Glomerular endothelial cell (primary cell): ENCODE measurements around the gene CYP2C19. TPM values are rescaled to one million over a fixed set of nuclear protein-coding genes. Genes with fewer than 3 reads are reported as not detected.
"Not testable (repeated sequence)": the region's sequence is repeated elsewhere in the genome, so short reads cannot be mapped to it uniquely, and the experiment has no call there.

Source experiments
- DNase-seq: peaks from one replicate; pipeline ENCODE4 v3.0.0-alpha.2; 2011; ENCODE audit warnings: low read depth, low spot score; ENCODE audit errors: extremely low read depth
- total RNA-seq: library from RNA; depleted of rRNA; stranded (reverse); fragments of >200 nt; gene quantifications from 2 replicates; pipeline ENCODE4 v1.2.3, GENCODE V29; 2015

Gene CYP2C19
- total RNA-seq, result not detected in 2 replicates

DNA sequence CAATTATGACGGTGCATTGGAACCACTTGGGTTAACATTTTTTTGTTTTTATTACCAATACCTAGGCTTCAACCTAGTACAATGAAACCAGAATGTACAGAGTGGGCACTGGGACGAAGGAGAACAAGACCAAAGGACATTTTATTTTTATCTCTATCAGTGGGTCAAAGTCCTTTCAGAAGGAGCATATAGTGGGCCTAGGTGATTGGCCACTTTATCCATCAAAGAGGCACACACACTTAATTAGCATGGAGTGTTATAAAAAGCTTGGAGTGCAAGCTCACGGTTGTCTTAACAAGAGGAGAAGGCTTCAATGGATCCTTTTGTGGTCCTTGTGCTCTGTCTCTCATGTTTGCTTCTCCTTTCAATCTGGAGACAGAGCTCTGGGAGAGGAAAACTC, at the start of gene CYP2C19:
Gene CYP2C19 (plus strand): TSS at position 289 of the 400 bp plus-strand sequence. CDS start 25 bp downstream, at position 314.
- no peak for DNase-seq

DNA sequence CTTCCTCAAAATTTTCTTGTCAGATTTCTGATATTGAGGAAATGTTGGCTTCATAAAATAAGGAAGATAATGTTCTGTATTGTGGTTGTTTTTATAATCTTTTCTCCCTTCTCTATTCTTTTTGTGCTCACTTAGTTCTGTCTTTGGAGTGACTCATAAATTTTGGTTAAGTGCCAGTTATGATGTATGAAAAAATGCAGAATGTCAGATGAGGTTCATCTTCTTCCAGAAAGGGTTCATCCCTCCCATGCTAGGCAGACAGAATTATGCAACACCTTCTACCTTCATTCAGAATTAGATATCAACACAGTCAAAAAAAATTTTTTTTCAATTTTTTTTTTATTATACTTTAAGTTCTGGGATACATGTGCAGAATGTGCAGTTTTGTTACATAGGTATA, 36.6 kb upstream of the CYP2C19 start:
- DNase-seq, result no peak

DNA sequence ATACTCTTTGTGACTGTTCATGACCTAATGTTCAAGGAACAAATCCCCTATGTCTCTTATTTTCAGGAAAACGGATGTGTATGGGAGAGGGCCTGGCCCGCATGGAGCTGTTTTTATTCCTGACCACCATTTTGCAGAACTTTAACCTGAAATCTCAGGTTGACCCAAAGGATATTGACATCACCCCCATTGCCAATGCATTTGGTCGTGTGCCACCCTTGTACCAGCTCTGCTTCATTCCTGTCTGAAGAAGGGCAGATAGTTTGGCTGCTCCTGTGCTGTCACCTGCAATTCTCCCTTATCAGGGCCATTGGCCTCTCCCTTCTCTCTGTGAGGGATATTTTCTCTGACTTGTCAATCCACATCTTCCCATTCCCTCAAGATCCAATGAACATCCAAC, 27.3 kb upstream of the CYP2C19 start:
- DNase-seq, result no peak

DNA sequence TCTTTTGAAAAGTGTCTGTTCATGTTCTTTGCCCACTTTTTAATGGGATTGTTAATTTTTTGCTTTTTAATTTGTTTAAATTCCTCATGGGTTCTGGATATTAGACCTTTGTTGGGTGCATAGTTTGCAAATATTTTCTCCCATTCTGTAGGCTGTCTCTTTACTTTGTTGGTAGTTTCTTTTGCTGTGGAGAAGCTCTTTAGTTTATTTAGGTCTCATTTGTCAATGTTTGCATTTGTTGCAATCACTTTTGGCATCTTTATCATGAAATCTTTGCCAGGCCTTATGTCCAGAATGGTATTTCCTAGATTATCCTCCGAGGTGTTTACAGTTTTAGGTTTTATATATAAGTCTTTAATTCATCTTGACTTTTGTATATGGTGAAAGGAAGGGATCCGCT, 23.9 kb upstream of the CYP2C19 start:
- no peak for DNase-seq

DNA sequence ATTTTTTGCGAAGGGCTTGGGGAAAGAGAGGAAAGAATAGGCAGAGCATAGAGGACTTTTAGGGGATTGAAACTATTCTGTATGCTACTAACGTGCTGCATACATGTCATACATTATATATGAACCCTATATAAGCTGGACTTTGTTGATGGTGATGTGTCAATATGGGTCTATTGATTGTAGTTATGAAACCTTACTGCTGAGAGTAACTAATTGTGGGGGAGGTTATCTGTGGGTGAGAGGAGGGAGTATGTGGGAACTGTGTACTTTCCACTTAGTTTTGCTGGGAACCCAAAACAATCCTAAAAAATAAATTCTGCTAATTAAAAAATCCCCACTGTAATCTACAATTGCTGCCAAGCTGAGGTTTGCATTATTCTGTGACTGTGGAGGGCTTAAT, 15.3 kb upstream of the CYP2C19 start:
- no peak for DNase-seq

DNA sequence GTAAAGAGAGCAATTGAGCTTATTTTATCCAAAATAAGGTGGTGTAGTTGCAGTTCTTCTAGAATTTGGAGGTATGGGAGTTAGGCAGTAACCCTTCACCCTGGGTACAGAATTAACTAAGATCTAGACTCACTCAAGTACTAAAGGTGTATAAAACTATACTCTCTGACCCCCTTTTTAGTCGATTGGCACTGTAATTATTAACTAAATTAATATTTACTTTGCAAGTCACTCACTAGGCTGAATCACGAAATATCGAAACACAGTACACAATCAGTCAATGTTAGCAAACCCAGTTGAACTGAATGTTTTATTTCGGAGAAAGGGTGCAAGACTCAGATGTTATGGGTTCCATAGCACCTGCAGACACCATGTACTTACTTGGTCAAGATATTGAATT, 14.6 kb upstream of the CYP2C19 start:
- DNase-seq, result no peak

DNA sequence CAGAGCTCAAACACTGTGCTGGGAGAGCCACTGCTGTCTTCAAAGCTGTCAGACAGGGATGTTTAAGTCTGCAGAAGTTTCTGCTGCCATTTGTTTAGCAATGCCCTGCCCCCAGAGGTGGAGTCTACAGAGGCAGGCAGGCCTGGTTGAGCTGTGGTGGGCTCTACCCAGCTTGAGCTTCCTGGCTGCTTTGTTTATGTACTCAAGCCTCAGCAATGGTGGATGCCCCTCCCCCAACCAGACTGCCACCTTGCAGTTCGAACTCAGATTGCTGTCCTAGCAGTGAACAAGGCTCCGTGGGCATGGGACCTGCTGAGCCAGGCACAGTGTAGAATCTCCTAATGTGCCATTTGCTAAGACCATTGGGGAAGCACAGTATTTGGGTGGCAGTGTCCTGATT, 4.6 kb upstream of the CYP2C19 start:
- DNase-seq, result no peak

DNA sequence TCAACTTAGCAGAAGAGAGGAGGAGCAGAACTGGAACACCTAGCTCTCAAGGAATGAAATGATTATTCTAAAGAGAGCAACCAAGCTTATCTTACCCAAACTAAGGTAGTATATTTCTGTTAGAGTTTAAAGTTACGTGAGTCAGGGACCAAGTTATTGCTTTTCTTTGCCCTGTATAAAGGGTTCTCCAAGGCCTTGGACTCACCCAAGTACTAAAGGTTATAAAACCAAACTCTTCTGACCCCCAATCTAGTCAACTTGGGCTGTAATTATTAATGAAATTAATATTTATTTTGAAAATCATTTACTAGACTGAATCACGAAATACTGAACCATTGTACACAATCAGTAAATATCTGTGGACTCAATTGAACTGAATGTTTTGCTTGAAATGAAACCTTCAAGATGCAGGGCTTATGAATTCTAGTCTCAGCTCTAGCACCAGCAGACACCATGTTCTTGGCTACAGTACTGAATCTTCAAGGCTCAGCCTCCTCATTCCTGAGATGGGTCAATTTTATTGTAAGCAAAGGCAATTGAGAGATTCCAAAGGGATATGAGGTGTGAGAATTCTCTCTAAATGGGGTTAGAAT, 1.8 kb upstream of the CYP2C19 start:
- DNase-seq, result no peak

DNA sequence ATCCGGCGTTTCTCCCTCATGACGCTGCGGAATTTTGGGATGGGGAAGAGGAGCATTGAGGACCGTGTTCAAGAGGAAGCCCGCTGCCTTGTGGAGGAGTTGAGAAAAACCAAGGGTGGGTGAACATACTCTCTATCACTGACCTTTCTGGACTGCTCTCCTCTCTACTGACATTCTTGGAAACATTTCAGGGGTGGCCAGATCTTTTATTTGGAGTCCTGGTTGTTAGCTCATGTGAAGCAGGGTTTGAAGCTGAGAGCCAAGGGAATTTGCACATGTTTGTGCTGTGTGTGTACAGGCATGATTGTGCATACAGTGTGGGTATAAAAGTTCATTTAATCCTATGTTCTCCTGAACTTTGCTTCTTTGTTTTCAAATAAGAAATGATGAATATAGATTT, 12.9 kb downstream of the CYP2C19 start:
- DNase-seq, result not testable (repeated sequence)

DNA sequence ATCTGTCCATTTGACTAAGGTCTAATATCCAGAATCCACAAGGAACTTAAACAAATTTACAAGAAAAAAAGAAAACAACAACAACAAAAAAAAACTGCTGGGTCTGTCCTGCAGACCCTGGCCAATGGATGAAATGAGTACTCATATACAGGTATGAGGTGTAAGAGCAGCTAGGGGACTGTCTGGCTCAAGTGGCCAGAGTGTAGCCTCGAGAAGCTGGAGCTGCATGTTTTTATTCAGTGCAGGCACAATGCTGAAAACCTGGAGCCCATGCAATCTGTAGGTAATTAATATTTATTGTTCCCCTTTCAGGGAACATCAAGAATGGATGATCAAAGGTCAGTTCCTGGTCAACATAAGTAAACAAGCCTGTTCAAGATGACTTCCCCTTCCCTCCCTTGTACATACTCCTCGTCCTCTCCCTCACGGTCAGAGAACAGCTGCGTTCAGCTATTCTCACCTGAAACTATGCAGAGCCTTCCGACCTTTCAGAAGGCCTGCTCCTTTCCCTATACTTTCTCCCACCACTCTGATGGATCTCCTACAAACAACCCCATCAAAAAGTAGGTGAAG, 15.5 kb downstream of the CYP2C19 start:
- no peak for DNase-seq

DNA sequence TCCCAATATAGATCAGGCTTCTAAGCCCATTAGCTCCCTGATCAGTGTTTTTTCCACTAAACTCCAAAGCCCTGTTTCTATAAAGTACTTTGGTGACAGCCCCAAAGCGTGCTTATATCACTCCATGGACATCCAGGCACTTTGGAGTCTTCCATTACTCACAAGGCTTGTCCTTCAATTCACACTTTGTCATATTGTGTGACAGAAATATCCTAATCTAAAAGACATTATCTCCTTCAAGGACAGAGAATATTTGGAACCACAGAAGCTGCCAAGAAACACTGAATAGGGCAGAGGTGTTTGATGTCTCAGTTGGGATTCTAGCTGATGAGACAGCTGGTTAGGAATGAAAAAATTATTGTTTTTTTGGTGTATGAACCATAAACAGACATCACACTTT, 18.4 kb downstream of the CYP2C19 start:
- no peak for DNase-seq

DNA sequence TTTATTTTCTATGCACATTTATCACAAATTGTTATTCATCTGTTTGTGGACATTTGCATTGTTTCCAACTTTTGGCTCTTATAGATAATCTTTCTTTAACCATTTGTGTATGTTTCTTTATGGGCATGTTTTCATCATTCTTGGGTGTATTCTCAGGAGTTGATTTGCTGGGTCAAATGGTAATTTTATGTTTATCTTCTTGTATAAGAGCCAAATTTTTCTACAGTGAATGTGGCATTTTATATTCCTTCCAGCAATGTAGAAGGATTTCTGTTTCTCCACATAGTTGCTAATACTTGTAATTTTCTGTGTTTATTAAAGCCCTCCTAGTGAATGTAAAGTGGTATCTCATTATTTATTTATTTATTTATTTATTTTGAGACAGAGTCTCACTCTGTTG, 21.8 kb downstream of the CYP2C19 start:
- DNase-seq, result no peak

DNA sequence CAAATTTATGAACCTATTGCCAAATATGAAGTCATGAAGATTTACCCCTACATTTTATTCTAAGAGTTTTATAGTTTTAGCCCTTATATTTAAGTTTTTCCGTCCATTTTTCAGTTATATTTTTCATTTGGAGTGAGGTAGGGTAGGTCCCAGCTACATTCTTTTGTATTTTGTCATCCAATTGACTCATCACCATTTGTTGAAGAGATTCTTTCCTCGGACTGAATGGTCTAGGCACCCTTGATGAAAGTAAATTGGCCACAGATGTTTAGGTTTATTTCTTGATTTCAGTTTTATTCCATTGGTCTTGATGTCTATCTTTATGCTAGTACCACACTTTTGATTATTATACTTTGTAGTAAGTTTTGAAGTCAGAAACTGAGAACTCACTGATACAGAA, 22.7 kb downstream of the CYP2C19 start:
- DNase-seq, result no peak

DNA sequence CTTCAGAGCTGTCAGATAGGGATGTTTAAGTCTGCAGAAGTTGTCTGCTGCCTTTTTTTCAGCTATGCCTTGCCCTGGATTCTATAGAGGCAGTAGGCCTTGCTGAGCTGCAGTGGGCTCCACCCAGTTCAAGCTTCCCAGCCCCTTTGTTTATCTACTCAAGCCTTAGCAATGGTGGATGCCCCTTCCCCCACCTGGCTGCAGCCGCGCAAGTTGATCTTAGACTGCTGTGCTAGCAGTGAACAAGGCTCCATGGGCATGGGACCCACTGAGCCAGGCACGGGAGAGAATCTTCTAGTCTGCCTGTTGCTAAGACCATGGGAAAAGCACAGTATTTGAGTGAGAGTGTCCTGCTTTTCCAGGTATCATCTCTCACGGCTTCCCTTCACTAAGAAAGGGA, 38.1 kb downstream of the CYP2C19 start:
- not testable (repeated sequence) for DNase-seq

DNA sequence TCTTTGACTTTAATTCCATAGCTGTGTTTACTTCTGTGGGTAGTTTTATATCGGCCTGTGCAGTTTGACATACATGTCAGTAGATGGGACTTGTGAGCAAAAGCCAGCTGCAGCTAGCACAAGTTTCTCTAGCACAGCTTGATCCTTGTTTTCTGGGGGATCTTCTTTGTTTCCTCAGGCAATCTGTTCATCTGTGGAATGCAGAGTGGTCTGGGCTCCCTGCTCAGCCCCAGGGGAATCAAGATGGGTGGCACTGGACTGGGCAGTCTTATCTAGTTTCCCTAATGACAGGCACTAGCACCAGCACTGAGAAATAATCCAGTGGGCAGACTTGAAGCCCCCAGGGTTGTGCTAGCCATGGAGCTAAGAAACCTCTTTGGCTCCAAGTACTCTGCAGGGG, 40.8 kb downstream of the CYP2C19 start:
- no peak for DNase-seq

DNA sequence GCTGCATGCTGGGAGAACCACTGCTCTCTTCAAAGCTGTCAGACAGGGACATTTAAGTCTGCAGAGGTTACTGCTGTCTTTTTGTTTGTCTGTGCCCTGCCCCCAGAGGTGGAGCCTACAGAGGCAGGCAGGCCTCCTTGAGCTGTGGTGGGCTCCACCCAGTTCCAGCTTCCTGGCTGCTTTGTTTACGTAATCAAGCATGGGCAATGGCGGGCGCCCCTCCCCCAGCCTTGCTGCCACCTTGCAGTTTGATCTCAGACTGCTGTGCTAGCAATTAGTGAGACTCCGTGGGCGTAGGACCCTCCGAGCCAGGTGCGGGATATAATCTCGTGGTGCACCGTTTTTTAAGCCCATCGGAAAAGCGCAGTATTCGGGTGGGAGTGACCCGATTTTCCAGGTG, 67.5 kb downstream of the CYP2C19 start:
- not testable (repeated sequence) for DNase-seq

DNA sequence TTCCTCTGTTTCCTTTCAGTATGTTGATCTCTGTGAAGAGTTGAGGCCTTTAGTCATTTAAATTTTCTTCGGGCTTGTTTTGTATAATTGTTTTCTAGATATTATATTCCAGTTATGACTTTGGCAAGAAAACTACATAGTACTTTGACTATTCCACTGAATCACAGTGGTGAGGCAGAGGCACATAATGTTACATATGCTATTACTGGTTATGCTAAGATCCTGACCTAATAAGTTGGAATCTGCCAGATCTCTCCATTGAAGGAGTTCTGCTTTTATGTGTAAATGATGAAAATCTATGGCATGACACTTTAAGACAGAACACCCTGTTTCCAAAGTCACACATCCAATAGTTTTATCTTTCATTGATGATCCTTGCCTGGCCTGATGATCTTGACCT, 83.7 kb downstream of the CYP2C19 start:
- no peak for DNase-seq

DNA sequence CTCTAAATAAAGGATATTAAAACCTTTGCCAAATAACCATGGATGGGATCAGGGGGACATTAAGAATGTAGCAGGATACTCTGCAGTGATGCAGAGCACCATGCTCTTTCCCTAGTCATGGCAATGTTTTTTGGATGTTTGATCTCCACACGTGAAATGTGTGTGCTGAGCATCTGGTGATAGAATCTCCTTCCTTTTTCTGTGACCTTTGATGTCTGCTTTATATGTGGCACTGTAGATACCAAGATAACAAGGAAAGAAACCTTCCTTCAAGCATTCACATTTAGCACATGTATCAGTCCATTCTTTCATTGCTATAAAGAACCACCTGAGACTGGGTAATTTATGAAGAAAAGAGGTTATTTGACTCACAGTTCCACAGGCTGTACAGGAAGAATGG, 88.3 kb downstream of the CYP2C19 start:
- no peak for DNase-seq

DNA sequence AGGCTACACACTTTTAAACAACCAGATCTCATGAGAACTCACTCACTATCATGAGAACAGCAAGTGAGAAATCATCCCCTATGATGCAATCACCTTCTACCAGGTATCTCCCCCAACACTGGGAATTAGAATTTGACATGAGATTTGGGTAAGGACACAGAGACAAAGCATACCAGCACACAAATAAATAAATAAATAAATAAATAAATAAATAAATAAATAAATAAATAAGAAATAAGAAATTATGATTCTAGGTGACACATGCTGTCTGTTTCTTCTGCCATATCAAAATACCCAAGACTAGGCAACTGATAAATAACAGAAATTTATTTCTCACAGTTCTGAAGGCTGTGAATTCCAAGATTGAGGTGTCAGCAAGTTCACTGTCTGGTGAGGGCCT, 88.8 kb downstream of the CYP2C19 start:
- no peak for DNase-seq

DNA sequence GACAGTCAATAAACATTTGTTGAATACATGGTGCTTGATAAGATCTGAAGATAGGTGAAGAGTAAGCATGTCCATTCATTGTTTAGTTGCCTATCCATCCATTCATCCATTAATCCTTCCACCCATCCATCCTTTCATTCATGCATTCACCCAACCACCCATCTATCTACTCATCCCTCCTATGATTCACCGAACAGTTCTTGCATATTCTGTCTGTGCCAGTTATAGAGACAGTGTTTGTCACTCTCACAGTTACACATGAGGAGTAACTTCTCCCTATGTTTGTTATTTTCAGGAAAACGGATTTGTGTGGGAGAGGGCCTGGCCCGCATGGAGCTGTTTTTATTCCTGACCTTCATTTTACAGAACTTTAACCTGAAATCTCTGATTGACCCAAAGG, 90.0 kb downstream of the CYP2C19 start:
- DNase-seq, result no peak

DNA sequence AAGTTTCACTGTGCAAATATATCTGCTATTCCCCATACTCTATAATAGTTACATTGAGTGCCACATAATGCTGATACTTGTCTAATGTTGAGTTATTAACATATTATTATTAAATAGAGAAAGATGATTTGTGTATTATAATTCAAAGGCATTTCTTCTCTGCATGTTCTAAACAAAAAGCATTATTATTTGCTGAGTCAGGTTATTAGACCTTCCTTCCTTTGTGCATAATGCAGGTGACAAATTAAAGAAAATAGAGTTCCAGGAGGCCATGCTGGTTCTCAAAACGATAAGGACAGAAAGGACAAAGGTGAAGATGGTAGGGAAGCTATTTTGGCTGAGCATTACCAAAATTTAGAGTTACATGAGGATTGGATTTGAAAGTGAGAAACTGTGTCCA, 90.6 kb downstream of the CYP2C19 start:
- DNase-seq, result no peak

DNA sequence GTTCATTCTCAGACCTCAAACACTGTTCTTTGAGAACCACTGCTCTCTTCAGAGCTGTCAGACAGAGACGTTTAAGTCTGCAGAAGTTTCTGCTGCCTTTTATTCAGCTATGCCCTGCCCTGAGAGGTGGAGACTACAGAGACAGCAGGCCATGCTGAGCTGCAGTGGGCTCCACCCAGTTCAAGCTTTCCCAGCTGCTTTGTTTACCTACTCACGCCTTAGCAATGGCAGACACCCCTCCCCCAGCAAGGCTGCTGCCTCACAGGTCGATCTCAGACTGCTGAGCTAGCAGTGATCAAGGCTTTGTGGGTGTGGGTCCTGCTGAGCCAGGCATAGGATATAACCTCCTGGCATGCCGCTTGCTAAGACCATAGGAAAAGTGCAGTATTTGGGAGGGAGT, 95.5 kb downstream of the CYP2C19 start:
- DNase-seq, result no peak

DNA sequence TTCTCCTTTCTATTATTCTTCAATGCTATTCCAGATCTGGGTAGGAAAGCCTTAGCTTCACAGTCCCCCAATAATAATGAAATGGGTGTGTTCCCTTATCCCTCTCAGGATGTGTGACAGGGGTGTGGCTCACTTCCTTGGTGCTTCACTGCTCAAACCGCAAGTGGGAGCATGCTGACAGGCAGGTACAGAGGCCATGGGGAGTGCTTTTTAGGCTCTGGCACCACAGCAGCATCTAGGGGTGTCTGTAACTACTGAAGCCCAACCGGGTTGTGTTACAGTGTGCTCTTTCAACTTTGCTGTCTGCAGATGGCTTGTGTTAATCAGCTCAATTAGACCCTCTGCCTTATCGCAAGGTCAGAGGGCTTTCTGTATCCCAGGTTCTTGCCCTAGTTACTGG, 96.6 kb downstream of the CYP2C19 start:
- no peak for DNase-seq
